GM15510 (cell line): ENCODE results near the gene RNF151.

Experiments
- POLR2A ChIP-seq: IDR thresholded peaks from 3 replicates; pipeline ENCODE4 v1.6.1; 2011; ENCODE audit warnings: borderline replicate concordance; ENCODE audit not compliant: insufficient read length; ENCODE audit errors: extremely low read depth

Gene RNF151

DNA sequence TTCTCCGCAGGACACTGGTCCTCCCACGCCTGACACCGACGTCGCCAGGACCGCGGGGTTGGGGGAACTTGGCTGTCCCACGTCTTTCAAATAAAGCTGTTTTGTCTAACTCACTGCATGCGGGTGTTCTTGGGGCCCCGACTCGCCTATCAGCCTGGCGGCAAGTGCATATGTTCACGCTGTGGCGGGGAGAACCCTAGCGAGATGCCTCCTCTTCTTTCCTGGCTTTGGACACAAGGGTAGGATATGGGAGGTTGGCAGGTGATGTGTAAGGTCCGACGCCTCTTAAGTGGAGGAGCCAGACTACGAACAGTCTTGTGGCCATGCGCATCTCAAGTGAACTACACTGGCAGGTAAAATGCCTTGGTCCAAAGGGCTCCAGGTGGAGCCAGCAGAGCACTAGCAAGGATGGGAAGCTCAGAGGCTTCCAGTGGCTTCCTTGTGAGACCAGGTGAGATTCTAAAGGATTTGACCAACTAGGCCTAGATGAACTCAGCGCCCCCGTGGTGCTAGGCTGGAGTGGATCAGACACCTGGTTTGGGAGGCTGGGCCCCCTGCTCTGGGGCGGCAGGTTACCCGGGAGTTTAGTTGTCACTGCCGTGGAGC, 1.2 kb upstream of the RNF151 start:
- no peak for TF ChIP-seq POLR2A

DNA sequence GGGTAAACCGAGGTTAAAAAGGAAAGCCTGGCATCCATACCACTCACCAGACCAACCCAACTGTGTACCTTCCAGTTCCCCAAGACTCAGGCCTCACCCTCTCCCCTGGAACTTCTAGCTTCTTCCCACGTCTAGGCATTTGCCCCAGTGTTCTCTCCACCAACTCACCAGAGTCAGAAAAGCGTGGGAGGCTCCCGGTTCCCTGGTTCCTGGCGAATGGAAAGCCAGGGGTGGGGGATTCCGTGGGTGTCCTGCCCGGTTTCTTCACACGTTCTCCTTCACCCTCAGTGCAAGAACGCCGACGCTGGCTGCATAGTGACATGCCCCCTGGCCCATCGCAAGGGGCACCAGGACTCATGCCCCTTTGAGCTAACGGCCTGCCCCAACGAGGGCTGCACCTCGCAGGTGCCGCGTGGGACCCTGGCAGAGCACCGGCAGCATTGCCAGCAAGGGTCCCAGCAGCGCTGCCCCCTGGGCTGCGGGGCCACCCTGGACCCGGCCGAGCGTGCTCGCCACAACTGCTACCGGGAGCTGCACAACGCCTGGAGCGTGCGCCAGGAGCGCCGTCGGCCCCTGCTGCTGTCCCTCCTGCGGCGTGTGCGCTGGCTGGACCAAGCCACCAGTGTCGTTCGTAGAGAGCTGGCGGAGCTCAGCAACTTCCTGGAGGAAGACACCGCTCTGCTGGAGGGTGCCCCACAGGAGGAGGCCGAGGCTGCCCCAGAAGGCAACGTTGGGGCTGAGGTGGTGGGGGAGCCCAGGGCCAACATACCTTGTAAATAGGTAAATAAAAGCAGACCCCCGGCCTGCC, 1.7 kb downstream of the RNF151 start:
- no peak for TF ChIP-seq POLR2A

DNA sequence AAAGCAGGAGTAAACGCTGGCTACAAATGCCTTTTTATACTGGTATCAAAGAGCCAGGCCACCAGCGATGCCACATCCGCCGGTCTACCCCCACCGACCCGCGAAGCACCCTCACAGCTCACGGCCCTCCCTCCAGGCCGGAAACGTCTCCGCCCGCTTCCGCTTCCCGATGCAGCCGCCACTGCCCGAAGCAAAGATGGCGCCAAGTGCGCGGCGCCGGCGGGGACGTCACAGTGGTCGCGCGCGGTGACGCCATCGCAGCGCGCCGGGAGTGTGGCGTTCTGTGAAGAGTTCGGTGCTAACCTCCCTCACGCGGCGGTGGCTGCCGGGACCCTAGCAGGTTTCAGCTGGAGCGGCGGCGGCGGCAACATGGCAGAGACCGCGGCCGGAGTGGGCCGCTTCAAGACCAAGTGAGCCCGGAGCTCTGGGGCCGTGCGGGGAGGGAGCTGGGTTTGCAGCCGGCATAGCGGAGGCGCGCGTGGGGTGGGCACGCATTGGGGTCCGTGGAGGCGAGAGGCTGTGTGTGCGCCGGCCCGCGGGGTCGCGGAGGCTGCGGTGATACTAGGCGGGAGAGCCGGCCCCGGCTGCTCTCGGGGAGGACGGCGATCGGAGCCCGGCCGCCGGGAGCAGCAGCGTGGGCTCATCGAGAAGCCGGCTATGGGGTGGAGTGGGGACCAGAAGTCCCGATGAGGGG, 5.3 kb downstream of the RNF151 start, which contains the start of gene TBL3:
TSS of gene TBL3 (plus strand) at position 258 of the 694 bp plus-strand sequence. CDS start at position 370, 112 bp downstream.
- TF ChIP-seq POLR2A, result peak; percentile 95

DNA sequence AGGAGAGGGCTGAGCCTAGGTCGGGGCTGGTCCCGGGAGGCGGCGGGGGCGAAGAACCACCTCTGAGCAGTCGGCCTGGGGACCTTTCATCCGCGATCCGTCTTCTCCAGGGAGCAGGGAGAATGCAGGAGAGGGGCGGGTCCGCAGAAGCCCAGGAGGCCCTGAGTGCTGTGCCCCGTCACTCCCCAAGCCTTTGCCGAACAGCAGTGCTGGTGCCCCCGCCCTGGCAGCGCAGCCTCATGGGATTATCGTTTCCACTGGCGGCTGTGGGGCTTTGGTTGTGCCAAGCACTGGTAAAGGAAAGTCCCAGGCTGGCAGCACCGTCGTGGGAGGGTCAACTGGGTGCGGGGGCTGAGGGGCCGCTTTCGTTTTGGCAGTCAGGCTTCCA, 5.8 kb downstream of the RNF151 start:
- no peak for TF ChIP-seq POLR2A

DNA sequence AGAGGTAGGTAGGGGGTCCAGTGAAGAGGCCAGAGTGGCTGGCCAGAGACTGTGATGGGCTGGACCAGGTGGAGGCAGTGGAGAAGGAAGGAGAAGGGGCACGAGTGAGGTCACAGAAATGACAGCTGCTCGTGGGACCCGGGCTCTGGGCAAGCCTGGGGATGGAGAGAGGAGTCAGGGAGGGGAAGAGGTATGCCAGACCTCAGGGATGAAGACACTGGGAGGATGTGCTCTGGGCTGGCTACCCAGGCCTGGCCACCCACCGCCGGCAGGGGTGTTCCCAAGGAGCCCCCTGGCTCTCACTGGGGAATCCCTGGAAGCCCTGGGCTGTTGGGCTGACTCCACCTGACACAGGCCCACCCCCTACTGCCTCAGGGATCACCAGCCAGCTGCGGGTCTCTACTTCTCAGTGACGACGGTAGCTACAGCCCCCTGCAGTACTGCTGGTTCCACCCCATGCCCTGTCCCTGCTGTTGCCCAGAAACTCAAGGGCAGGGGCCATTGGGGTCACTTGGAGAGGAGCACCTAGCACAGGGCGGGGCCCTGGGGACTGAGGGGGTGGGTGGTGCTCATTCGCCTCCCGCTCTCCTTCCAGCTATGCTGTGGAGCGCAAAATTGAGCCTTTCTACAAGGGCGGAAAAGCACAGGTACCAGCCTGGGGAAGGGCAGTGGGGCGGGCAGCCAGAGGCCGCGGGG, 7.0 kb downstream of the RNF151 start:
- no peak for TF ChIP-seq POLR2A

DNA sequence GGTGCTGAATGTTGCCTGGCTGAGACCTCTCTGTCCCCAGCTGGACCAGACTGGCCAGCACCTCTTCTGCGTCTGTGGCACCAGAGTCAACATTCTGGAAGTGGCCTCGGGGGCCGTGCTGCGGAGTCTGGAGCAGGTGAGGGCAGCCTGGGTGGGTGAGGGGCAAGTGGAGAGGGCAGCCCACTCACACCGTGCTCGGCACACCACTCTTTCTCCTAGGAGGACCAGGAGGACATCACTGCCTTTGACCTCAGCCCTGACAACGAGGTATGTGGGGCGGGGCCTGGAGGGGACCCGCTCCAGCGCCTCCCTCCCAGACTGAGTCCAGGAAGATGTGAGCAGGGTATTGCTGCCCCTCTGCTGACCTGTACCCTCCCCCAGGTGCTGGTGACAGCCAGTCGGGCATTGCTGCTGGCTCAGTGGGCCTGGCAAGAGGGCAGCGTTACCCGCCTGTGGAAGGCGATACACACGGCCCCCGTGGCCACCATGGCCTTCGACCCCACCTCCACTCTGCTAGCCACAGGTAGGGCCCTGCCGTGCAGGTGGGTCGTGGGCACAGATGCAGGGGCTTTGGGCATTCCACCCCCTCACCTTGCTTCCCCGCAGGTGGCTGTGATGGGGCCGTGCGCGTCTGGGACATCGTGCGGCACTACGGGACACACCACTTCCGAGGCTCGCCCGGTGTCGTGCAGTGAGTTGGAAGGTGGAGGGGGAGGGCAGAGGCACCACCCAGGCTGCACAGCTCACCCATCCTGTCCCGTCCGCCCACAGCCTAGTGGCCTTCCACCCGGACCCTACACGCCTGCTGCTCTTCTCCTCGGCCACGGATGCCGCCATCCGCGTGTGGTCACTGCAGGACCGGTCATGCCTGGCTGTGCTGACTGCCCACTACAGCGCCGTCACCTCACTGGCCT, 7.8 kb downstream of the RNF151 start:
- TF ChIP-seq POLR2A, result no peak

DNA sequence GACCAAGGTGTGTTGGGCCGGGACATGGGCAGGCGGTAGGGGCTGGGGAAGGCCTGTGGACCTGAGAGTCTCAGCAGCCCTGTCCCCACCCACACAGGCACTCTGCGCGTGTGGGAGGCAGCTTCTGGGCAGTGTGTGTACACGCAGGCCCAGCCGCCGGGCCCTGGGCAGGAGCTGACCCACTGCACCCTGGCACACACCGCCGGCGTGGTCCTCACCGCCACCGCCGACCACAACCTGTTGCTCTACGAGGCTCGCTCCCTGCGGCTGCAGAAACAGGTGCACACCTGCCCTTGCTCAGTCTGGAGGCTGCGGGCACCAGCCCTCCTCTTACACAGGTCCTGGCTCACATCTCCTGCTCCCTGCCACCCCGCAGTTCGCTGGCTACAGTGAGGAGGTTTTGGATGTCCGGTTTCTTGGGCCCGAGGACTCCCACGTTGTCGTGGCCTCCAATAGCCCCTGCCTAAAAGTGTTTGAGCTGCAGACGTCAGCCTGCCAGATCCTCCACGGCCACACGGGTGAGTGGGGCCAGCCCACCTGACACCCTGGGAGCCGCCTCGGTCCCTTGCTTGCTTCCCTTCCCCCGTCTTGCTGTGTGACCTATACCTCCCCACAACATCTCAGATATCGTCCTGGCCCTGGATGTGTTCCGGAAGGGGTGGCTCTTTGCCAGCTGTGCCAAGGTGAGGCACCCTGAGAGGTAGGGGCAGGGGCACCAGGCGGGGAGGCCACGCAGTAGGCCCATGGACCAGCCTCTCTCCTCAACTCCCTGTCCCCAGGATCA, 9.0 kb downstream of the RNF151 start:
- TF ChIP-seq POLR2A, result no peak

DNA sequence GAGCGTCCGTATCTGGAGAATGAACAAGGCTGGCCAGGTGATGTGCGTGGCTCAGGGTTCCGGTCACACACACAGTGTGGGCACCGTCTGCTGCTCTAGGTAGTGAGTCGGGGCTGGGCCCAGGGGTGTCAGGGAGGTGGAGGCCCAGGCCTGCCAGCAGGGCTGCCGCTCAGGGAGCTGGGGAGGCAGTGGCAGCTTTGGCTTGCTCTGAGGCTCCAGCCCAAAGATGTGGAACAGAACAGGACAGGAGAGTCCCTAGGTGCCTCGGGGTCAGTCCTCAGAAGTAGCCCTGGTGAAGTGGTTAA, 9.5 kb downstream of the RNF151 start:
- TF ChIP-seq POLR2A, result no peak

DNA sequence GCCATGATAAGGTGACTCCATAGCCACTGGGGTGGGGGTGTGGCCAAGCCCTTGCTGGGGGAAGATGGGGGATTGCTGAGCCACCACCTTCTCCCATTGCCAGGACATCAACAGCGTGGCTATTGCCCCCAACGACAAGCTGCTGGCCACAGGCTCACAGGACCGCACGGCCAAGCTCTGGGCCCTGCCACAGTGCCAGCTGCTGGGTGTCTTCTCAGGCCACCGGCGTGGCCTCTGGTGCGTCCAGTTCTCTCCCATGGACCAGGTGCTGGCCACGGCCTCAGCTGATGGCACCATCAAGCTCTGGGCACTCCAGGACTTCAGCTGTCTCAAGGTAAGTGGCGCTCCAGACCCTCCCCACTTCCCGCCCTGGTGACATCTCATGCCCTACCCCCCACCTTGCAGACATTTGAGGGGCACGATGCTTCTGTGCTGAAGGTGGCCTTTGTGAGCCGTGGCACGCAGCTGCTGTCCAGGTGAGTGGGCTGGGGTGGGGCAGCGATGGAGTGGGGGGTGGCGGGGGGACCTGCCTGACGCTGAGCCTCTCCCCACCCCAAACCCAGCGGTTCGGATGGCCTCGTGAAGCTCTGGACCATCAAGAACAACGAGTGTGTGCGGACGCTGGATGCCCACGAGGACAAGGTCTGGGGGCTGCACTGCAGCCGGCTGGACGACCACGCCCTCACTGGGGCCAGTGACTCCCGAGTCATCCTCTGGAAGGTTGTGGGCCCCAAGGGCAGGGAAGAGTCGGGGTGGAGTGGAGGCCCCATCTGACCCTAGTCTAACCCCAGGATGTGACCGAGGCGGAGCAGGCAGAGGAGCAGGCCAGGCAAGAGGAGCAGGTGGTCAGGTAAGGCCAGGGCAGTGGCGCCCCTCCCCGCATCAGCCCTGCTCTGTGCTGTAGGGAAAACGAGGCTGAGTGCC, 10.6 kb downstream of the RNF151 start:
- TF ChIP-seq POLR2A, result no peak

DNA sequence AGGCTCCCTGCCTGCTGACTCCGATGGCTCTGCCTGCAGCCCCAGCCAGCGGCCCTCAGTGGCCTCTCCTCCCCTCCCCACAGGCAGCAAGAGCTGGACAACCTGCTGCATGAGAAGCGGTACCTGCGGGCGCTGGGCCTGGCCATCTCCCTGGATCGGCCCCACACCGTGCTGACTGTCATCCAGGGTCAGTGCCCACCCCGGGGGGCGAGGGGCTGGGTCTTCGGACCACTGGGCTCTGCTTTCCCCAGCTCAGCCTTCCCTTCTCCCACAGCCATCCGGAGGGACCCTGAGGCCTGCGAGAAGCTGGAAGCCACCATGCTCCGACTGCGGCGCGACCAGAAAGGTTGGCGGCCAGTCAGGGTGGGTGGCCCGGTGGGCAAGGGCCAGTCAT, 11.2 kb downstream of the RNF151 start:
- no peak for TF ChIP-seq POLR2A

DNA sequence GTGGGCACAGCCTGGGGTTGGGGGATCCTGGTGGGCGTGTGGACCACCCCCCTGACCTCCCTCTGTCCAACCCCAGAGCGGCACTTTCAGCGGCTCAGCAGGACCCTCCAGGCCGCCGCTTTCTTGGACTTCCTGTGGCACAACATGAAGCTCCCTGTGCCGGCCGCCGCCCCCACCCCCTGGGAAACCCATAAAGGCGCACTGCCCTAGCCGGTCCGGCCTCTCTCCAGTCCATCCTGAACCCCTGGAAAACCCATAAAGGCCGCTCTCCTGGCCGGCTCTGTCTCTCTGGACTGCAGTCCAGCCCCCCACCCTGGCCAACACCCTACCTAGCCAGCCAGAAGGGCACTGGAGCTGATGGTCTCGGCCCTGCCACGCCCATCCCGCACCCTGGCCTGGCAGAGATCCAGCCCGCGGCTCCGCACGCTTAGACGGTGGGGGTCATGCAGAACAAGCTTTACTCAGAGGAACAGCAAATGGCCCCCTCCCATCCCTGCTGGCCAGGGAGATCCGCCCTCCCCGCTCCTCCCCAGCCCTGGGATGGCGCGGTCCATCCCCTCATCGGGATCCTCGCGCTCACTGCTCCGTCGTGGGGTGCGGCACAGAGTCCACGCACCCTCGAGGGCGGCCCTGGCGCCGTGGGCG, 11.9 kb downstream of the RNF151 start:
- TF ChIP-seq POLR2A, result no peak

DNA sequence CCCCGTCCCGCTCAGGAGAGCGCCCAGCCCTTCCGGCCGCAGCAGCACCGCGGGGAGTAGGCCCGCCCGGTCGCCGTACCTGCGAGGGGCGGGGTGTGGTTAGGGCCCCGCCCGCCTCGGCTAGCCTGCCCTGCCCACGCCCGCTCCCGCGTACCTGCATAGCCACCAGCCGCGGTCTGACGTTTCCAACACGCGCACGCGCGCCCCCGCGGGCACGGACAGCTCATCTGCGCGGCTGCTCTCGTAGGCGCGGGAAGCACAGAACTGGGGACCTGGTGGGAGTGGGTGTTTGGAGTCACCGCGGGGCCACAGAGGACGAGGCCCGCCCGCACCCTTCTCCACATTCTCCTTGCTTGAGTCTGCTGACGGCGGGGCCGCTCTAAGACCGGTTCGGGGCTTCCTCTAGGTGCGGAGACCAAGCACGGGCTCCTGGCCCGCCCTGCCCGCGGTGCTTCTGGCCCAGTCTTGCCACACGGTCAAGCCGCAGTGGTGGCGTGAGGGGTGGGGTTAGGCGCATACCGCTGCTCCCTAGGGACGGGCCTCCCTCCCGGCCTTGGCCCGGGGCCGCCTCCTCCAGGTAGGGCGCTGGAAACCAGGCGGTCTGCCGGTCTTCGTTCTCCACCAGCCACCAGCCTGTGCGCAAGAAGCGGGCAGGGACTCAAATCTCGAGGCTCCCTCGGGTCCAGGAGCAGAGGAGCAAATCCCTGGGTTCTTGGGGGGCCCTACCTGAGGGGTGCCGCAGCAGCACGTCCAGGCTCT, 12.8 kb downstream of the RNF151 start:
- no peak for TF ChIP-seq POLR2A
